Neuronal stem cell (in vitro differentiated cells): ENCODE data around the gene PAX2. TPM values are rescaled to one million over a fixed set of nuclear protein-coding genes. Genes with fewer than 3 reads are reported as not detected.
A peak's percentile ranks its signal among the peaks of the same experiment; 100 is the strongest.

ENCODE experiments used
- DNase-seq: peaks from one replicate; pipeline ENCODE4 v3.0.0-alpha.2; 2013; ENCODE audit warnings: low spot score
- H2AFZ ChIP-seq: one replicate; pipeline ENCODE4 v1.6.1; 2013; ENCODE audit warnings: mild to moderate bottlenecking, low read length, inconsistent platforms
- H2AK5ac ChIP-seq: 2 replicates; pipeline ENCODE4 v1.6.1; 2013; ENCODE audit warnings: low read depth, mild to moderate bottlenecking, inconsistent platforms, low read length, moderate library complexity, mixed read lengths
- H2BK120ac ChIP-seq: 2 replicates; pipeline ENCODE4 v1.6.1; 2013; ENCODE audit warnings: low read depth, mild to moderate bottlenecking, inconsistent platforms, low read length, moderate library complexity, mixed read lengths
- H2BK12ac ChIP-seq: one replicate; pipeline ENCODE4 v1.6.1; 2013; ENCODE audit warnings: low read length, inconsistent platforms
- H2BK15ac ChIP-seq: 2 replicates; pipeline ENCODE4 v1.6.1; 2013; ENCODE audit warnings: mild to moderate bottlenecking, low read length, inconsistent platforms, mixed read lengths
- H2BK5ac ChIP-seq: one replicate; pipeline ENCODE4 v1.6.1; 2013; ENCODE audit warnings: inconsistent platforms, mild to moderate bottlenecking, low read length, moderate library complexity
- H3K14ac ChIP-seq: one replicate; pipeline ENCODE4 v1.6.1; 2013; ENCODE audit warnings: low read length, inconsistent platforms
- H3K18ac ChIP-seq: 2 replicates; pipeline ENCODE4 v1.6.1; 2013; ENCODE audit warnings: low read length, inconsistent platforms
- H3K23ac ChIP-seq: 2 replicates; pipeline ENCODE4 v1.6.1; 2013; ENCODE audit warnings: low read depth, mild to moderate bottlenecking, mixed read lengths, low read length, inconsistent platforms; ENCODE audit not compliant: poor library complexity
- H3K27ac ChIP-seq: replicated peaks from 3 replicates; pipeline ENCODE4 v1.5.1; 2013; ENCODE audit warnings: low read length, inconsistent platforms
- H3K27me3 ChIP-seq, 3 experiments: 2 replicates each; pipeline ENCODE4 v1.6.1; 2013; ENCODE audit warnings: low read length in 3 of 3, mild to moderate bottlenecking in 2 of 3, inconsistent platforms in 1 of 3, low read depth in 1 of 3, mixed read lengths in 1 of 3, moderate library complexity in 1 of 3; ENCODE audit not compliant: control insufficient read depth in 3 of 3, insufficient read depth in 3 of 3
- H3K36me3 ChIP-seq, 2 donors: replicated peaks in 1 of 2; 2 replicates each; pipeline ENCODE4 v1.6.1; 2013; ENCODE audit warnings: low read length in 2 of 2; ENCODE audit not compliant: control insufficient read depth in 2 of 2, insufficient read depth in 2 of 2
- H3K4ac ChIP-seq: 2 replicates; pipeline ENCODE4 v1.6.1; 2013; ENCODE audit warnings: inconsistent platforms, mild to moderate bottlenecking, low read length, moderate library complexity
- H3K4me1 ChIP-seq, 2 donors: 1 replicate in 1 of 2; 2 replicates in 1 of 2; pipeline ENCODE4 v1.6.1; 2013; ENCODE audit warnings: low read length in 2 of 2, low read depth in 1 of 2; ENCODE audit not compliant: control insufficient read depth in 2 of 2, insufficient read depth in 1 of 2
- H3K4me2 ChIP-seq: one replicate; pipeline ENCODE4 v1.6.1; 2013; ENCODE audit warnings: mild to moderate bottlenecking, low read length, inconsistent platforms; ENCODE audit not compliant: insufficient read depth, poor library complexity, severe bottlenecking
- H3K4me3 ChIP-seq, 2 donors: 2 replicates each; pipeline ENCODE4 v1.5.1; 2013; ENCODE audit warnings: low read length in 2 of 2, mild to moderate bottlenecking in 2 of 2, inconsistent platforms in 1 of 2, moderate library complexity in 1 of 2
- H3K79me1 ChIP-seq: one replicate; pipeline ENCODE4 v1.6.1; 2013; ENCODE audit warnings: low read depth, mild to moderate bottlenecking, inconsistent platforms, low read length, moderate library complexity
- H3K9ac ChIP-seq: one replicate; pipeline ENCODE4 v1.6.1; 2013; ENCODE audit warnings: mild to moderate bottlenecking, low read depth, low read length, inconsistent platforms; ENCODE audit not compliant: poor library complexity
- H3K9me3 ChIP-seq, 2 donors: replicated peaks in 1 of 2; 2 replicates each; pipeline versions ENCODE3 to v1.6.1; 2013; ENCODE audit warnings: low read length in 2 of 2, mild to moderate bottlenecking in 2 of 2, inconsistent platforms in 1 of 2, low read depth in 1 of 2, mixed read lengths in 1 of 2, moderate library complexity in 1 of 2; ENCODE audit not compliant: control insufficient read depth in 2 of 2, insufficient read depth in 1 of 2
- H4K8ac ChIP-seq: one replicate; pipeline ENCODE4 v1.6.1; 2013; ENCODE audit warnings: low read depth, mild to moderate bottlenecking, inconsistent platforms, low read length, moderate library complexity
- H4K91ac ChIP-seq: one replicate; pipeline ENCODE4 v1.6.1; 2013; ENCODE audit warnings: low read length, low read depth, mild to moderate bottlenecking, inconsistent platforms; ENCODE audit not compliant: poor library complexity
- WGBS, 2 donors: extraction: QIAGEN DNeasy Blood & Tissue Kit; methylation state at CpG; one replicate each; pipeline ENCODE4 v1.1.7; 2013; ENCODE audit warnings: missing lambda C conversion rate in 2 of 2, mixed read lengths in 1 of 2; ENCODE audit not compliant: insufficient read length in 2 of 2, insufficient replicate concordance in 1 of 2; ENCODE audit errors: extremely low coverage in 2 of 2; 5-methylcytosine and 5-hydroxymethylcytosine counted together
- polyA plus RNA-seq, 2 experiments: library from polyadenylated mRNA; stranded (reverse); fragments of 200-250 nt; gene quantifications; one replicate each; pipeline ENCODE4 v1.2.3, GENCODE V29; 2013

The PAX2 gene
- polyA plus RNA-seq (2013, experiment 1 of 2), result 0.17 TPM
- polyA plus RNA-seq (2013, experiment 2 of 2), result 0.25 TPM

DNA sequence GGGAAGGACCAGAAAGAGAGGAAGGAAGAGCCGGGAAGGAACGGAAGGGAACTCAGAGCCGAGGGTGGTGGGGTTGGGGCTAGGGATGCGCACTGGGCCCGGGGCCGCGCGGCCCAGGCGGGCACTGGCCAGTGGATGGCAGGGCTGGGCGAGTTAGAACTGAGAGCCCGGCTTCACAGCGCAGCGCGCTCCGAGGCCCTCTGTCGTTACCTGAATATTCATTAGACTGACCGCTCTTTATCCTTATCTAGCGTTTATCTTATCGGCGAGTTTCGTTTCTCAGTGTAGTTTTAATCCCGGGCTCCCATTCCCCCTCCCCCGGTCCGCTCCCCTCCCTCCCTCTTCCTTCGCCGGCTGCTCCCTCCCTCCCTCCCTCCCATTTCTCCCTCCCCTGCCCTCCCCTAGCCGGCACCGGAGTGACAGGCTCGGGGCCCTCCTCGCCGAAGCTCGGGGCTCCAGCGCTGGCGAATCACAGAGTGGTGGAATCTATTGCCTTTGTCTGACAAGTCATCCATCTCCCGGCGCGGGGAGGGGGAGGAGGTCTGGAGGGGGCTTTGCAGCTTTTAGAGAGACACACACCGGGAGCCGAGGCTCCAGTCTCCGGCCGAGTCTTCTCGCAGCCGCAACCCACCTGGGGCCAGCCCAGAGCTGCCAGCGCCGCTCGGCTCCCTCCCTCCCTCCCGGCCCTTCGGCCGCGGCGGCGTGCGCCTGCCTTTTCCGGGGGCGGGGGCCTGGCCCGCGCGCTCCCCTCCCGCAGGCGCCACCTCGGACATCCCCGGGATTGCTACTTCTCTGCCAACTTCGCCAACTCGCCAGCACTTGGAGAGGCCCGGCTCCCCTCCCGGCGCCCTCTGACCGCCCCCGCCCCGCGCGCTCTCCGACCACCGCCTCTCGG, at the start of gene PAX2:
PAX2 (plus strand) TSS at position 596 of the 895 bp plus-strand sequence. CDS start 679 bp downstream, outside the sequence.
- no peak within 1 kb of the TSS for H3K9ac ChIP-seq
- H2BK12ac ChIP-seq, result no peak within 1 kb of the TSS
- H2BK120ac ChIP-seq, result peak within 1 kb of the TSS; percentile 16
- H2AK5ac ChIP-seq, result peak within 1 kb of the TSS; percentile 40
- WGBS, 2 donors, result no CpG with 5 or more reads among the region's 75 CpGs
- DNase-seq, result no peak
- peaks cover 8% of the 10 kb centered on the region in 2 donors for H3K4me1 ChIP-seq
- no peak within 1 kb of the TSS for H4K8ac ChIP-seq
- no peak within 1 kb of the TSS for H3K27ac ChIP-seq
- no peaks in the 10 kb centered on the region for H3K9me3 ChIP-seq
- peak within 1 kb of the TSS; percentile 14 to 21 for H3K4me3 ChIP-seq
- no peak within 1 kb of the TSS for H3K14ac ChIP-seq
- H2BK5ac ChIP-seq, result no peak within 1 kb of the TSS
- H2AFZ ChIP-seq, result peak within 1 kb of the TSS; percentile 80
- H3K23ac ChIP-seq, result peak within 1 kb of the TSS; percentile 38
- H3K27me3 ChIP-seq, result peaks cover 62 to 99% (median 97%) of the 10 kb centered on the region in 3 experiments
- peak within 1 kb of the TSS; percentile 12 for H2BK15ac ChIP-seq
- H4K91ac ChIP-seq, result no peak within 1 kb of the TSS
- peaks cover 3% of the 10 kb centered on the region for H3K79me1 ChIP-seq
- peak within 1 kb of the TSS; percentile 74 for H3K18ac ChIP-seq
- H3K4ac ChIP-seq, result no peak within 1 kb of the TSS
- no peaks in the 10 kb centered on the region for H3K36me3 ChIP-seq
- H3K4me2 ChIP-seq, result peak within 1 kb of the TSS; percentile 70

DNA sequence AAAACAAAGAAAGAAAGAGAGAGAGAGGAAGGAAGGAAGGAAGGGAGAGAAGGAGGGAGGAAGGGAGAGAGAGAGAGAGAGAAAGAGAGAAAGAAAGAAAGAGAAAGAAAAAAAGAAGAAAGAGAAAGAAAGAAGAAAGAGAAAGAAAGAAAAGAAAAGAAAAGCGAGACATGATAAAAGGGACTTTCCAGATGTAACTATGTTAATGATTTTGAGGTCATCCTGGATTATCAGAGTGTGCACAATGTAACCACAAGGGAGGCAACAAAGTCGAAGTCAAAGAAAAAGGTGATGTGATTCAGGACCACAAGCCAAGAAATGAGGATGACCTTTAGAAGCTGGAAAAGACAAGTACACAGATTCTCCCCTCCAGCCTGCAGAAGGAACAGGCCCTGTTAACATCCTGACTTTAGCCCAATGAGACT, 48.9 kb upstream of the PAX2 start:
- no peaks in the 10 kb centered on the region for H3K4me1 ChIP-seq
- H3K23ac ChIP-seq, result no peak overlapping the region
- no peak overlapping the region for H3K4me2 ChIP-seq
- H3K79me1 ChIP-seq, result no peaks in the 10 kb centered on the region
- H3K9ac ChIP-seq, result no peak overlapping the region
- DNase-seq, result no peak
- H2BK12ac ChIP-seq, result no peak overlapping the region
- no peak overlapping the region for H3K27ac ChIP-seq
- H2AK5ac ChIP-seq, result no peak overlapping the region
- no peak overlapping the region for H2BK5ac ChIP-seq
- WGBS, 2 donors, result no CpG with 5 or more reads among the region's 2 CpGs
- no peak overlapping the region for H4K8ac ChIP-seq
- no peak overlapping the region for H4K91ac ChIP-seq
- no peak overlapping the region for H3K18ac ChIP-seq
- H2AFZ ChIP-seq, result no peak overlapping the region
- no peak overlapping the region for H3K14ac ChIP-seq
- H3K4ac ChIP-seq, result no peak overlapping the region
- no peaks in the 10 kb centered on the region for H3K36me3 ChIP-seq
- no peak overlapping the region for H3K4me3 ChIP-seq
- H3K27me3 ChIP-seq, result peaks cover 0 to 45% (median 4%) of the 10 kb centered on the region in 3 experiments
- H2BK15ac ChIP-seq, result no peak overlapping the region
- no peak overlapping the region for H2BK120ac ChIP-seq
- H3K9me3 ChIP-seq, result no peaks in the 10 kb centered on the region

DNA sequence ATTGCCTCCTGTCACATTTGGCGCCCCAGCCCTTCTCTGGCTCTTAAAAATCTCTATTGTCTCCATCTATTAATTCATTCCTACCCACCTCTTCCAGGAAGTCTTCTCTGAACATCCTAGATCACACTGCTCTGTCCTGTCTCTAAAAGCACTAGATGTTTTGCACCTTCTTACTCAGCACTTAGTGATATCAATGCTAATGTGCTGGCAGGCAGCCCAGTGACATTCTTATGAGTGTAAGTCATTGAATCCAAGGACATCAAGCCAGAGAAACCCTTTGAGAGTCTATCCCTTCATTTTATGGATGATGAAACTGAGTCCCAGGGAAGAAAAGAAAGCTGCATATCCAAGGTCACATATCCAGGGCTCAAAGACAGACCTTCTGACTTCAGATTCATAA, 48.3 kb upstream of the PAX2 start:
- no peak for DNase-seq
- H3K9ac ChIP-seq, result no peak overlapping the region
- no peaks in the 10 kb centered on the region for H3K36me3 ChIP-seq
- H4K8ac ChIP-seq, result no peak overlapping the region
- H3K4ac ChIP-seq, result no peak overlapping the region
- H3K9me3 ChIP-seq, result no peaks in the 10 kb centered on the region
- no peak overlapping the region for H3K4me3 ChIP-seq
- H2BK5ac ChIP-seq, result no peak overlapping the region
- no peak overlapping the region for H2BK120ac ChIP-seq
- no peak overlapping the region for H3K18ac ChIP-seq
- no peak overlapping the region for H4K91ac ChIP-seq
- H3K14ac ChIP-seq, result no peak overlapping the region
- H3K79me1 ChIP-seq, result no peaks in the 10 kb centered on the region
- no peak overlapping the region for H2AK5ac ChIP-seq
- no peak overlapping the region for H3K23ac ChIP-seq
- H2AFZ ChIP-seq, result no peak overlapping the region
- H2BK12ac ChIP-seq, result no peak overlapping the region
- H3K27ac ChIP-seq, result no peak overlapping the region
- peaks cover 0 to 41% (median 4%) of the 10 kb centered on the region in 3 experiments for H3K27me3 ChIP-seq
- no peak overlapping the region for H3K4me2 ChIP-seq
- H2BK15ac ChIP-seq, result no peak overlapping the region
- no CpG with 5 or more reads among the region's 1 CpG for WGBS, 2 donors
- no peaks in the 10 kb centered on the region for H3K4me1 ChIP-seq

DNA sequence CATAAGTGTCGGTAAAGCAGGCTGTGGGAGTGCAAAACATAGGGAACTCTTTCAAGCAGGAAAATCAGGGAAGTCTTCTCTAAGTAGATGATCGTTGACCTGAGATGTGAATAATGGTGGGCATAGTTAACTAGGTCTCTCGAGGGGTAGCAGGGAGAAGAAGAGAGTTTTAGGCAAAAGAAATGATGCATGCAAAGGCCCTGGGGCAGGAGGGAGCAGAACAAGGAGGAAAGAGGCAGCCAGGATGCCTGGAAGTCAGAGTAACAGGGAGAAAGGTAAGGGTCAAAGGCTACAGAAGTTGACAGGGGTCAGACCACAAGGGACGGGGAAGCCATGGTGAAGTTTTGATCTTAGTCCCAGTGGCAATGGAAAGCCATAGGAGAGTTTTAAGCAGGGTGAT, 47.8 kb upstream of the PAX2 start:
- WGBS, 2 donors, result no CpG with 5 or more reads among the region's 4 CpGs
- Histone ChIP-seq H2AFZ (no peak overlapping the region), H2BK12ac (no peak overlapping the region), H3K27ac (no peak overlapping the region), H3K9me3 (no peaks in the 10 kb centered on the region), H4K8ac (no peak overlapping the region), H3K79me1 (no peaks in the 10 kb centered on the region), H3K14ac (no peak overlapping the region), H2BK5ac (no peak overlapping the region), H3K4me2 (no peak overlapping the region), H3K4me3 (no peak overlapping the region), H3K4ac (no peak overlapping the region), H3K36me3 (no peaks in the 10 kb centered on the region), H4K91ac (no peak overlapping the region), H3K9ac (no peak overlapping the region), H3K23ac (no peak overlapping the region), H3K27me3 (peaks cover 0 to 37% (median 4%) of the 10 kb centered on the region in 3 experiments), H2AK5ac (no peak overlapping the region), H3K18ac (no peak overlapping the region), H2BK120ac (no peak overlapping the region), H3K4me1 (no peaks in the 10 kb centered on the region), H2BK15ac (no peak overlapping the region)
- no peak for DNase-seq
